Measurements from ENCODE around the gene ALKBH2. TPM values are rescaled to one million over a fixed set of nuclear protein-coding genes. Genes with fewer than 3 reads are reported as not detected.
"Not testable (repeated sequence)": the region's sequence is repeated elsewhere in the genome, so short reads cannot be mapped to it uniquely, and the experiment has no call there.

ALKBH2 gene
- total RNA-seq, 1 donor from 2014 or later = 28.6 TPM

DNA sequence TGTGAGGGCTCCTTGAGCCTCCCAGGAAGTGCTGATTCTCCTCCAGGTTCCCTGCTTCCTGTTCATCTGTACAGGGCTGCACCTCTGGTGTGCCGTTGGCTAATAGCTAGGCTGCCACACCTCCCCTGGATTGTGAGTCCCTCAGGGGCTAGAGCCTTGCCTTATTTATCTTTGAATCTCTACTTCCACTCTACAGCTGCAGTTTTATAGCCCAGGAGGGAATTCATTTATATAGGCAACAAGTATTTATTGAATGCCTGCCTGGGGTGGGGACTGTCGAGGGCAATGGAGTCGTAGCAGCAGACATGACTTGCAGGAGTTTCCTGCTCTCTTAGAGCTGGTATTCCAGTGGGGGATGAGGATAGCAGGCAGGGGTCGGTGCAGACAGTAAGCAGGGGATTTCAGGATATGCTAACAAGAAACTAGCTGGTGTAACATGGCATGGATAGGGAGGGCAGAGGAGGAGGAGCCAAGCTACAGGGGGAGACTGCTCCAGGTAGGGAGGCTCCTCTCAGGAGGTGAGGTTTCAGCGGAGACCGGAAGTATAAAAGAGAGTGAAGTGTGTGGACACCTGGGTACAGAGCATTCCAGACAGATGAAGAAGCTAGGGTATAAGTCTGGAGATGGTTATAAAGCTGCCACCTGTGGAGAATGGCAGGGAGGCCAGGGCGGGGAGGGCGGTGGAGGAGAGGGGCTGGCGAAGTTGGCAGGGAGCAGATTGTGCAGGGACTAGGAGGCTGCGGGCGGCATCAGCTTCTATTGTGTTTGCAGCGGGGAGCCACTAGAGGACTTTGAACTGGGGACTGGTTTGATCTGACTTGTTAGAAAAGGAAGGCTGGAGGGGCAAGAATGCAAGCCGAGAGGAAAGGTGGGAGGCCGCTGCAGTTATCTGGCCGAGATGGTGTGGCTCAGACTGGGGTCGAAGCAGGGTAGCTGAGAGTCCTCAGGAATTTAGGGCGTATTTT lies 23.7 kb downstream of the ALKBH2 start:
- DNase-seq (ENCODE audit: low spot score) = no peak

GRCh38 chr12:109065853-109066193 lies 27.4 kb downstream of the ALKBH2 start:
- no peak for DNase-seq (ENCODE audit: low spot score)

- no peak for DNase-seq (ENCODE audit: low spot score)
Measured at GRCh38 chr12:109065154-109065852, 28.0 kb downstream of the ALKBH2 start.

- DNase-seq (ENCODE audit: low spot score) = no peak
Measured at GRCh38 chr12:109064143-109064542, 29.1 kb downstream of the ALKBH2 start.

DNA sequence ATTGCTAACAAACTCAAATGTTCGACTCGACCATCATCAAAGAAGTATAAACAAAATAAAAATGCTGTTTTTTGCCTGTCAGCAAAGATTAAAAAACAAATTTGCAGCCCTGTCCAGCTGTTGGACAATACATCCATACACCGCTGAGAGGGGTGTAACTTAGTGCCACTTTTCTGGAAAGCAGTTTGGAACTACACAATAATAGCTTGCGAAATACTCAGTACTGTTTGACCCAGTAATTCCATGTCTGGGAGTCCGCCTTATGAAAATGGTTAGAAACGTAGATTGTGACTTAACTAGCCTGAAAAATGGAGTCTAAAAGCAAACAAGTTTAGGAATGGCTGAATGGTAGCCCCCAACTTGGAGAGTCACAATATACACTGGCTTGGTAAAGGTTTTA lies 34.5 kb downstream of the ALKBH2 start:
- DNase-seq (ENCODE audit: low spot score) = no peak

GRCh38 chr12:109057376-109057775 lies 35.9 kb downstream of the ALKBH2 start:
- DNase-seq (ENCODE audit: low spot score) = no peak

DNA sequence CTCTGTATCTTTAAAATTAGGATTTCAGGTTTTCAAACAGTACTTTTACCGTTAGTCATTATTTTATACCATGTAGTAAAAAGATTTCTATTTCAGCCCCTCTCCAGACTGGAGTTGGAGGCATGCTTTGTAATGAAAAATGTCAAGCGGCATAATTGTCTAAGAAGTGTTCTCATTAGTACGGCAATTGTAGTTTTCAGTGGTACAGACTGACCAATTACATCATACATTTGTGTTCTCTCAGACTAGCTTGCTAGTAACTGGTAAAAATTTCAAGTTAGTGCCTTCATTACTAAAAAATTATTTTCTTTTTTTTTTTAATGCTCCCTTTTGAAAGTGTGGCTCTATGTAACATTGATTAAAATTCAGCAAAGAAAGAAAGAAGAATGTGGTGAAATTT lies 36.4 kb downstream of the ALKBH2 start:
- no peak for DNase-seq (ENCODE audit: low spot score)

DNA sequence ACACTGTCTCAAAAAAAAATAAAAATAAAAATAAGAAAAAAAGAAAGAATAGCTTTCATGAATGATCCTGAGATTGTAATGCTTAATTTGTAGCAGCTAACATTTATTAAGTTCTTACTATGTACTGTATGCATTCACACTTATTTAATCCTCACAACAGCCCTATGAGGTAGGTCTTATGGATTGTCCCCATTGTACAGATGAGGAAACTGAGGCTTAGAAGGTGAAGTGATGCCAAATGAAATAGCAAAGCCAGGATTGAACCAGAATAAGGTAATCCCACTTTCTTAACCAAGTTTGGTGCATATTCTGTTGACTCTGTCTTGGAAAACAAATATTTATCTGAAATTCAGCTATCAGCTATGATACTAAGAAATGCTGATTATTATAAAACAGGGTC lies 38.8 kb downstream of the ALKBH2 start:
- no peak for DNase-seq (ENCODE audit: low spot score)

DNA sequence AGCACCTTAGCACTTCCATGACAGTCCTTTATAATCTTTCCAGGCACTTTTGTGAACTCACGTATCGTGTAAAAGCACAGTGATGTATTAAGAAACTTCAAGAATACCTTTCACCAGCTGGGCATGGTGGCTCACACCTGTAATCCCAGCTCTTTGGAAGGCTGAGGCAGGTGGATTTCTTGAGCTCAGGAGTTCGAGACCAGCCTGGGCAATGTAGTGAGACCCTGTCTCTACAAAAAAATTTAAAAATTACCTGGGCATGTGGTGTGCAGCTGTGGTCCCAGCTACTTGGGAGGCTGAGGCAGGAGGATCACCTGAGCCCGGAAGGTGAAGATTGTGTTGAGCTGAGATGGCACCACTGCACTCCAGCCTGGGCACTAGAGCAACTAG lies 39.2 kb downstream of the ALKBH2 start:
- not testable (repeated sequence) for DNase-seq (ENCODE audit: low spot score)

GRCh38 chr12:109053382-109054123 lies 39.7 kb downstream of the ALKBH2 start:
- no peak for DNase-seq (ENCODE audit: low spot score)

DNA sequence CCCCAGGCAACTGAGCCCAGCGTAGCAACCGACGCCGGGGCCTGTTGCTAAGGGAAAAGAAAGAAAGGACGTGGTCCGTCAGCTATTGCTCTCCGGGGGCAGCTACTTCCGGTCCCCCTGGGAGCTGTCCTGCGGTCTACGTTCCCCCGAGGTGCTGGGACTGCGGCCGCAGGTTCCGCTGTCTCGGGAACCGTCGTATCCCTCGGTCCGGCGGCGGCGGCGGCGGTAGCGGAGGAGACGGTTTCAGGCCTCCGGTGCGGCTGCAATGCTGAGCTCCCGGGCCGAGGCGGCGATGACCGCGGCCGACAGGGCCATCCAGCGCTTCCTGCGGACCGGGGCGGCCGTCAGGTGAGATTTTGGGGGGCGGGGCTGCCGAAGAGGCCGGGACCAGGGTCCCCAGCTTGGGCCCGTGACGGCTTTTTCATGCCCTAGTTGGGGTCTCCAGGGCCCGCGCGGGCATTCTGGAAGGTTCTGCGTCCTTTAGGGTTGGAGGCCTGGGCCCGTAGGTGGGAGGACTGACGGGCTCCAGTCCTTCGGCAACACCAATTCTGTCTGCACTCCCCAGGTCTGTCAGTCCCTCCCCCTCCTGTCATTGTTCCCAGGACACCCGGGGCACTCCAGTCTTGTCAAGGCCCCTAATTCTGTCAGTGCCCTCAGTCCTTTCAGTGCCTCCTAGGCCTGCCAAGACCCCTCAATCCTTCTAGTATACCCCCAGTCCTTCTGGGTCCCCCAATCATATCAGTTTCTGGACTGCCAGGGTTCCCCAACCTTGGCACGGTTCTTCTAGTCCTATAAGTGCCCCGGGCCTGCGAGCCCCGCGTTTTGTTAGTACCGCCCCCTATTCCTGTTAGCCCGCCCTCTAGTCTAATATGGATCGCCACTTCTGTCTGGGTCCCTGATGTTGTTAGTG lies 40.6 kb downstream of the ALKBH2 start, which contains the start of gene USP30:
USP30 (plus strand) TSS at position 163 of the 910 bp plus-strand sequence; CDS start at position 266, 103 bp downstream.
- peak; percentile 86 for DNase-seq (ENCODE audit: low spot score)

GRCh38 chr12:109052097-109052413 lies 41.2 kb downstream of the ALKBH2 start:
- no peak for DNase-seq (ENCODE audit: low spot score)

GRCh38 chr12:109049794-109050193 lies 43.5 kb downstream of the ALKBH2 start:
- DNase-seq (ENCODE audit: low spot score) = not testable (repeated sequence)

- not testable (repeated sequence) for DNase-seq (ENCODE audit: low spot score)
Measured at GRCh38 chr12:109048706-109049105, 44.6 kb downstream of the ALKBH2 start.

DNA sequence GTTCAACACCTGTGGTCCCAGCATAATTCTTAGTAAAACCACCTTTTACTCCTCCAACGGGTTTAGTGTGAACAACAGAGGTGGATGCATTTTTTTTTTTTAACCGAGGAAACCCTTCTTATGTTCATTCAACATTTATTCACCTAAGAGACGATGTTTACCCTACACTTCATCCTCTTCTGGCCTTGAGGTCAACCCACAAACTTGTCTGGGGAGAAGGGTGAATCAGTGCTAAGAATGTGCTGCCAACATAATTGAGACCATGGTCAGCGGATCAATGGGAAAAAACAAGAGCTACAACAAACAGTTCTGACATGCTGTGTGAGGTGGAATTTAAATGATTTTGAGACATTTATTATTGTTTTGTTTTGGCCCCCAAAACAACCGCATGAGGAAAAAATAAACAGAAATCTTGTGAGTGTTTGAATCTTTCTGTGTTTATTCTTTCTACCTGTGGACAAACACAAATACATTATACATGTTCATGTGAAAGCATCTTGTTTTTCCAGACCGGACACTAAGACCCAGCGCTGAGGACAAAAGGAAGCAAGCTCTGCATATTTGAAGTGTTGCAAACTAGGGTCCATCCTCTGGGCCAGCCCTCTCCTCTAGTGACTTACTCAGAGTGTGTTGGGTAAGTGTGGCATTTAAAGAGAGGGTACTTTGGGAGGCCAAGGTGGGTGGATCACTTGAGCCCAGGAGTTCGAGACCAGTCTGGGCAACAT lies 46.0 kb downstream of the ALKBH2 start:
- DNase-seq (ENCODE audit: low spot score) = no peak

DNA sequence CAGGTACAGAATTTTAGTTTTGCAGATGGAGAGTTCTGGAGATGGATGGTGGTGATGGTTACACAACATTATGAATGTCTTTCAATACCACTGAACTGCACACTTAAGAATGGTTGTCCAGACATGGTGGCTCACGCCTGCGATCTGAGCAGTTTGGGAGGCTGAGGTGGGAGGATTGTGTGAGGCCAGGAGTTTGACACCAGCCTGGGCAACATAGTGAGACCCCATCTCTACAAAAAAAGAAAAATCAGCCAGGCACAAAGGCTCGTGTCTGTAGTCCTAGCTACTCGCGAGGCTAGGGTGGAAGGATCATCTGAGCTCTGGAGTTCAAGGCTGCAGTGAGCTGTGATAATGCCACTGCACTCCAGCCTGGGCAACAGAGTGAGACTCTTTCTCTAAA lies 49.0 kb downstream of the ALKBH2 start:
- no peak for DNase-seq (ENCODE audit: low spot score)

Measured in ureter (tissue), 1 donor.